ENCODE data around the gene SLC7A4.
"Not testable (repeated sequence)": the region's sequence is repeated elsewhere in the genome, so short reads cannot be mapped to it uniquely, and the experiment has no call there.

SLC7A4 gene, protein sequence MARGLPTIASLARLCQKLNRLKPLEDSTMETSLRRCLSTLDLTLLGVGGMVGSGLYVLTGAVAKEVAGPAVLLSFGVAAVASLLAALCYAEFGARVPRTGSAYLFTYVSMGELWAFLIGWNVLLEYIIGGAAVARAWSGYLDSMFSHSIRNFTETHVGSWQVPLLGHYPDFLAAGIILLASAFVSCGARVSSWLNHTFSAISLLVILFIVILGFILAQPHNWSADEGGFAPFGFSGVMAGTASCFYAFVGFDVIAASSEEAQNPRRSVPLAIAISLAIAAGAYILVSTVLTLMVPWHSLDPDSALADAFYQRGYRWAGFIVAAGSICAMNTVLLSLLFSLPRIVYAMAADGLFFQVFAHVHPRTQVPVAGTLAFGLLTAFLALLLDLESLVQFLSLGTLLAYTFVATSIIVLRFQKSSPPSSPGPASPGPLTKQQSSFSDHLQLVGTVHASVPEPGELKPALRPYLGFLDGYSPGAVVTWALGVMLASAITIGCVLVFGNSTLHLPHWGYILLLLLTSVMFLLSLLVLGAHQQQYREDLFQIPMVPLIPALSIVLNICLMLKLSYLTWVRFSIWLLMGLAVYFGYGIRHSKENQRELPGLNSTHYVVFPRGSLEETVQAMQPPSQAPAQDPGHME

GRCh38 chr22:21032037-21032867 is at the start of gene SLC7A4:
Gene SLC7A4, minus strand, starts transcription at chr22:21032561. Its CDS starts 749 bp downstream, at chr22:21031812.
- no peak for DNase-seq (ENCODE audit: low spot score)

GRCh38 chr22:21080435-21081137 is 48.2 kb upstream of the SLC7A4 start:
- no peak for DNase-seq (ENCODE audit: low spot score)

DNA sequence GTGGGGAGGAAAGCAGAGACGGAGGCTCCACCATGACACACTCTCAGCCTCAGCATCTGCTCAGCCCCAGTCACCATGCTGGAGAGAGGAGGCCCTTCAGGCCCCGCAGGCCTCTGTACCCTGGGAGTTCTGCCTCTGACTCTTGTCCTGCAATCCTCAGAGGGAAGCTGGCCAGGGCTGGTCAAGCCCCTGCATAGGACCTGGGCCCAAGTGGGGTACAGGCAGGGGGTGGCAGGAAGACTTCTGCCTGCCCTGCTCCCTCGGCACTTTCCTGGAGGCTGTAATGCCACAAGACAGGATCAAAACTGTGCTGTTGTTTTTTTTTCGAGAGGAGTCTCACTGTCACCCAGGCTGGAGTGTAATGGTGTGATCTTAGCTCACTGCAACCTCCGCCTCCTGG is 47.1 kb upstream of the SLC7A4 start:
- DNase-seq (ENCODE audit: low spot score): no peak

DNA sequence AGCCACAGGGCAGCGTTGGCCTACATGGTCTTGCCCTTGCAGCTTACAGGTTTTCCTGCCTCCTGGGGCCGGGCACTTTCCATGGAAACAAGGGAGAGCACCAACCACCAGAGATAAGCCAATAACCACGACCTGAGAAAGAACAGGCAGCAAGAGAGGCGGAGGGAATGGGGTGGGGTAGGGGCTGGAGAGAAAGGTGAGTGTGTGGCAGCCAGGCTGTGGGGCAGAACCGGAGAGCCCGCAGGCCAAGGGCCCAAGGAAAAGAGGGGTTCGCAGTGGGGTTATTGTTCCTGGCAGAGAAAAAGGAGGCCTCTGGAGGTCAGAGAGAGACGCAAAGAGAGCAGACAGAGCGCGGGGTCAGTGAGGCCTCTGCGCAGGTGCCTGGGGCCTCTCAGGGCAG is 46.6 kb upstream of the SLC7A4 start:
- DNase-seq (ENCODE audit: low spot score): no peak

- no peak for DNase-seq (ENCODE audit: low spot score)
Observed at GRCh38 chr22:21077884-21078508, 45.6 kb upstream of the SLC7A4 start.

DNA sequence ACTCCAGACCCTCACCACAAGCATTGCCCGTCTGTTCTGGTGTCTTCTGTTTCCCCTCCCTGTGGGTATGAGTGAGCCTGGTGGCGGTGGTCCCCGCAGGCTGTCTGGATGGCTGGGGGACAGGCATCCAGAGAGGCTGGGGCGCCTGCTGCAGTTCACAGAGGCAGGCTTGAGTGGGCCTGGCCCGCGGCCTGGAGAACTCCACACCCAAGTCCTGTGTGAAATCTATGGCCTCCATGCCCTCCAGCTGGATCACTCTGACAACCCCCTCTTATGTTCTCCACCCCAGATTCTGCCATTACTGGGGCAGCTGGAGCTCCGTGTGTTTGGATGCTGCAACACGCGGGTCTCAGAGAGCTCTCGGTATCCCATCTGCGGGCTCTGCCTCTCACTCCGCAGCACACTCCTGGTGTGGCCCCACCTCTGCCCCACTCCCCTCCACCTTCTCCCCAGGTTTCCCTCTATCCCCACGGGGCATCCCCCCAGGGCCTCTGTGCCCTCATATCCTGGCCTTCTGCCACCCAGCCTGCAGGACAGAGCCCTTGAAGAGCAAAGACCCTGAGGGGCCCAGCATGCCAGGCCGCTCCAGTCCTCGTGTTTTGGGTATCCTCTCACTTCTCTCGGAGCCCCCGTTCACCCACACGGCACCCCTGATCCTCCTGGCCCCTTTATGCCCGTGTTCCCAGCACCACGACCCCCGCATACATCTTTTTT is 44.7 kb upstream of the SLC7A4 start:
- no peak for DNase-seq (ENCODE audit: low spot score)

DNA sequence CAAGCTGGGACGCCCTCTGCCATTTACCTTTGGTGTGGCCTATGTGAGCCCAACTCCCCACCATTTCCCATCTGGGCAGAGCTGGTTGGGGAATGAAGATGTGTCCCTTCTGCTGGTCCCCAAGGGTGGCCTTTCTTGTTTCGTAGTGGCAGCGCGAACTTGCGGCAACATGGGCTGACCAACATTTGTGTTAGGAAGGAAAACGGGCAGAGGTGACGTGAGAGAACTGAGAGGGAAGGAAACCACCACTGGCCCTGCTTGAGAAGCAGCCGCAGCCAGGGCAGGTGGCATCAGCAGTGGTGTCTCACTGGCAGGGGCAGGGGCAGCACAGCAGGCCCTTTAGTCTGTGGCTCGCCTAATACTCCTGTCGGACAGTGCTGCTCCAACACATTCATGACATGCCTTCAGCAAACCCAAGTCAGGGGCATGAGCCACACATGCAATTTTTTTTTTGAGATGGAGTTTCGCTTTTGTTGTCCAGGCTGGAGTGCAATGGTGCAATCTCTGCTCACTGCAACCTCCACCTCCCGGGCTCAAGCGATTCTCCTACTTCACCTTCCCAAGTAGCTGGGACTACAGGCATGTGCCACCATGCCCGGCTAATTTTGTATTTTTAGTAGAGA is 43.3 kb upstream of the SLC7A4 start:
- DNase-seq (ENCODE audit: low spot score): no peak

DNA sequence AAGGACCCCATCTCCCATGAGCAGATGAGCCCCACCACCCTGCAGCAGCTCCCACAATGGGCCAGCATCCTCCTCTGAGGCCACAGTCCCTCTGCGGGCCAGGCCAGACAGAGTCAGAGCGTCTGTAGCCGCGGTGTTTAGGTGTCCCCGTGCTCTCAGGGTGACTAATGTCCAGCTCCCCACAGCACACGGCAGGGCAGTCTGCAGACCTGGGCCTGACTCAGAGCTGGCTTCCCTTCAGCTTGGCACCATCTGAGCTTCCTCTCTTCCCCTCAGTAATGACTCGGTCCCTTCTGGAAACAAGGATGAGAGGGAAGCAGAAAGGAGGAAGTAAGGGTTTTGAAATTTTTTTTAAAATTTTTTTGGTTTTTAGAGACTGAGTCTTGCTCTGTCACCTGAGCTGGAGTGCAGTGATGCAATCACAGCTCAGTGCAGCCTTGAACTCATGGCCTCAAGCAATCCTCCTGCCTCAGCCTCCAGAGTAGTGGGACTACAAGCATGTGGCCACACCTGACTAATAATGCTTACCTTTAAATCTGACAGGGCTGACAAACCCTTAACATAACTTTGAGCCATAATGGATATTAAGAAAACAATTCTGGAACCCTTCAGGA is 41.8 kb upstream of the SLC7A4 start:
- DNase-seq (ENCODE audit: low spot score): no peak

GRCh38 chr22:21073482-21073881 is 41.1 kb upstream of the SLC7A4 start:
- no peak for DNase-seq (ENCODE audit: low spot score)

DNA sequence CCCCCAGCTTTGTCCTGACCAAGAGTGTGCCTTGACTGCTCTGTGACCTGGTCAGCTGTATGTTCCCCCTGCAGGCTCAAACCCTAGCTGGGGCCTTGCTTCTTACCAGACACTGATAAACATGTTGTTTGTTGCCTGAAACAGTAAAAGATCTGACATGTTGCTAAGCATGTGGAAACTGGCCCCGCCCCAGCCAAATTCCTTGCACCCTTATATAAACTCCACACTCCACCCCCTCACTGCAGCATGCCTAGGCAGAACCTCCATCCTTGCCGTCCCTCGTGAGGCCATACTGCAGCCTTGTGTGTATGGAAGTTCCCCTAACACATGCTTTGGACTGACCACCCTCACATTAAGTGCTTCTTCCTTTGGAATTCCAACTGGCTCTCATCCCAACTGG is 40.7 kb upstream of the SLC7A4 start:
- DNase-seq (ENCODE audit: low spot score): no peak

DNA sequence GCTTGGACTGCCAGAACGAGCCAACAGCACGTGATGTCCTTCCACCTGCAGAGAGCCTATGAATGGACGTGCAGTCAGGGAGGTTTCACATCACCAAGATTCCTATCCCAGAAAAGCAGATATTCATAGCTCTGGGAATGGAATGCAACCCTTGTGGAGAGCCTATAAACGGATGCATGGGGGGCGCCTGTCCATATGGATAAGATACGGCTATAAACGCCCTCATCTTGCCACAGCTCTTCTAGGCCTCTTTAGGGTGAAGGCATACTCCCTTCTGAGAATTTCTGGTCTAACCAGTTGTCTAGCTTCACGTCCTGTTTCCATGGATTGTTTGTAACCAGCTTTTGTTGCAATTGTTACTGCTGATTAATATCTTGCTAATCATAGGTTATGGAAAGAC is 39.4 kb upstream of the SLC7A4 start:
- not testable (repeated sequence) for DNase-seq (ENCODE audit: low spot score)

DNA sequence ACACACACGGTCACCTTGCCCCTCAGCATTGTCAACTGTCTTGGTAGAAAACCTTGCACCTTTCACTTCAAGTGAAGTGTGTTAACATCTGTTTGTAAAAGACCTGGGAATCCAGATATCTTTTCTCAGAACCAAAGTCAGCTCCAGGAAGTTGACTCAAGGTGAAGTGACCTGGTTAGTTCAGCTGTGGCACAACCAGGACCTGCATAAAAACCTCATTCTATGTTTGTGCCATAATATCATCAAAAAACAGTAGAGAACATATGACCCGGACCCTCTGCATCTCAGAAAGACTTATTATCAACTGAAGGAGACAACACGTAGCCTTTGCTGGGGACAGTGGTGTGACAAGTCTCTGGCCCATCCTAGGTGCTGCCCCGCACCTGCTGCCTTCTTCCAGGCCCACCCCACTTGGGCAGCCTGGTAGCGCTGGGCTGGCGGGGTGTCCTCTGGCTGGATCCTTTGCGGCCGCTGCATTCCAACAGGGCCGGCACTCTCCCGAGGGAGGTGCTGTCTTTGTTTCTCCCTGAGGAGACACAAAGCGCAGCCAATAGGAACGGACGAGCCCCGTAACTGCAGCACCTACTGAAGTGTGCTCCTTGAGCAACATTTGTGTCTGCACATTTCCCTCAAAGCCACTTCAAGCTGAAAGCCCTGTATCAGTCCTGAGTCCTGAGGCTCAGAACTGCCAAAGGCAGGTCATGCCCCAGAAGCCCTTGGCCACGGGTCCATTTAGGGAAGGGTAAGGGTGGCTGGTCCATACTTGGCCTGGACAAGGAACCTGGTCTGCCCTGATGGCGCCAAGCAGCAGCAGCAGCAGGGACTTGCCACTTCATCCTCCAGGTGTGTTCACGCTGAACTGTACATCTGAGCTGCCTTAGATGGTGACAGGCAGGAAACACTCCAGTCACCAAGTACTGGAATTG is 38.6 kb upstream of the SLC7A4 start:
- no peak for DNase-seq (ENCODE audit: low spot score)

- no peak for DNase-seq (ENCODE audit: low spot score)
Observed at GRCh38 chr22:21069375-21069774, 37.0 kb upstream of the SLC7A4 start.

GRCh38 chr22:21068681-21069276 is 36.4 kb upstream of the SLC7A4 start:
- DNase-seq (ENCODE audit: low spot score): no peak

DNA sequence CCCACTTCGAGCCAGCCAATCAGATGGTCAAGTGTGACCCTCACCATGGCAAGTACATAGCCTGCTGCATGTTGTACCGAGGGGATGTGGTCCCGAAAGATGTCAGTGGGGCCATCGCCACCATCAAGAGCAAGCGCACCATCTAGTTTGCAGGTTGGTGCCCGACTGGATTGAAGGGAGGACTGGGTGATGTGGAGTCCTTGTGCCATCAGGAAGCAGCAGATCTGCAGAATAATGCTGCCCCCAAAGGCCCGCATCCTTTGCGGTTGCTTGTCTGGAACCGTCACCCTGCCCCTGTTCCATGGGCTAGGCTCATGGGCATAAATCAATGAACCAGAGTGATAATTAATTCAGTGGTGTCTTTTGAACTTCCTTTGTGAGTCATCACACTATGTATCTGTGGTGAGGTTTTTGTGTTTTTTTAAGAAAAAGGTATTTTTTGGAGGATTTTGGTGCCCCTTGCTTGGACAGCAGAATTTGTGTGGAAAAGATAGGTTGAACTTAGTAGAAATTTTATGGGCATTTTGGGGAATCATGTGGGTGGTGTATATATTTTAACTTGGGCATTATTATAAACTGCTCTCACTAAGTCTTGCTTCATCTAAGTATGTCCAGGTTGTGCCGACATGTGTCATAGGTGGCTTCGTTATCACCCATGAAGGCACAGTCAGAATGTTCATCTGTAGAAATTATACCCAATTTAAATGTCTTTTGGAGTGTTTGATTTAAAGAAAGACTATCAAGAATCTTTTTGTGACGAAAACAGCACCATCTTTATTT is 35.7 kb upstream of the SLC7A4 start:
- DNase-seq (ENCODE audit: low spot score): no peak

- DNase-seq (ENCODE audit: low spot score): no peak
Observed at GRCh38 chr22:21067075-21067900, 34.9 kb upstream of the SLC7A4 start.

All from globus pallidus (tissue), 1 donor.